Caco-2 (cell line): ENCODE data around the gene SYNPO2. TPM values are rescaled to one million over a fixed set of nuclear protein-coding genes. Genes with fewer than 3 reads are reported as not detected.

ENCODE experiments used
- BruUV-seq: library from RNA; stranded (reverse); fragments of 400-500 nt; replicated peaks from 2 replicates; lab custom pipeline; 2021; lab: Mats Ljungman, UMichigan
- CTCF ChIA-PET: fragments of 300-600 bp; sonication (Branson Sonifier 250); formaldehyde crosslinking; loops from one replicate; lab custom pipeline; 2022; ENCODE audit warnings: antibody characterized with exemption; lab: Charles Lee
- POLR2A ChIA-PET: fragments of 300-600 bp; sonication (Branson Sonifier 250); formaldehyde crosslinking; loops from one replicate; lab custom pipeline; 2022; ENCODE audit warnings: antibody characterized with exemption; lab: Charles Lee
- DNase-seq, 2 experiments: peaks; one replicate each; pipeline versions ENCODE4 v3.0.0 to v3.0.0-alpha.2; 2020 to 2022
- H3K27me3 ChIP-seq: replicated peaks from 2 replicates; pipeline ENCODE4 v1.6.0; 2011; ENCODE audit warnings: low read length; ENCODE audit not compliant: control insufficient read depth, insufficient read depth
- H3K36me3 ChIP-seq: 2 replicates; pipeline ENCODE4 v1.5.1; 2011; ENCODE audit warnings: low read length; ENCODE audit not compliant: control insufficient read depth, insufficient read depth
- H3K4me1 ChIP-seq: fragments of 250-450 bp; sonication (Bioruptor Pico); 2 replicates; pipeline ENCODE4 v1.5.1; 2020; ENCODE audit warnings: mild to moderate bottlenecking
- H3K4me3 ChIP-seq: 2 replicates; pipeline ENCODE4 v1.5.1; 2011; ENCODE audit warnings: low read depth, mild to moderate bottlenecking, control low read depth, low read length
- H3K9me3 ChIP-seq: fragments of 250-450 bp; sonication (Bioruptor Pico); 2 replicates; pipeline ENCODE4 v1.5.1; 2020; ENCODE audit warnings: mild to moderate bottlenecking, moderate library complexity
- H3K27ac Mint-ChIP-seq: one replicate; pipeline ENCODE4 v1.8.0; 2022; ENCODE audit warnings: mixed read lengths; ENCODE audit not compliant: unreplicated experiment
- H3K27me3 Mint-ChIP-seq: one replicate; pipeline ENCODE4 v1.8.0; 2022; ENCODE audit warnings: mixed read lengths; ENCODE audit not compliant: insufficient read depth, unreplicated experiment
- H3K36me3 Mint-ChIP-seq: one replicate; pipeline ENCODE4 v1.8.0; 2022; ENCODE audit warnings: mild to moderate bottlenecking, mixed read lengths; ENCODE audit not compliant: insufficient read depth, unreplicated experiment
- H3K4me1 Mint-ChIP-seq: one replicate; pipeline ENCODE4 v1.8.0; 2022; ENCODE audit warnings: low read depth, mixed read lengths; ENCODE audit not compliant: unreplicated experiment
- H3K4me3 Mint-ChIP-seq: one replicate; pipeline ENCODE4 v1.8.0; 2022; ENCODE audit warnings: mild to moderate bottlenecking, moderate library complexity, mixed read lengths; ENCODE audit not compliant: unreplicated experiment
- H3K9me3 Mint-ChIP-seq: one replicate; pipeline ENCODE4 v1.8.0; 2022; ENCODE audit warnings: mixed read lengths; ENCODE audit not compliant: unreplicated experiment
- CTCF ChIP-seq, 2 experiments: fragments of 200-600 bp in 1 of 2; IDR thresholded peaks; 1 replicate in 1 of 2; 2 replicates in 1 of 2; pipeline versions ENCODE4 v1.5.1 to v1.8.0; 2011 to 2022; ENCODE audit warnings: antibody characterized with exemption in 1 of 2, control low read depth in 1 of 2, inconsistent platforms in 1 of 2, low read depth in 1 of 2, low read length in 1 of 2, mild to moderate bottlenecking in 1 of 2, moderate library complexity in 1 of 2; ENCODE audit not compliant: insufficient read depth in 1 of 2, severe bottlenecking in 1 of 2, unreplicated experiment in 1 of 2
- intact Hi-C: fragments of 100-400 bp; cut with micrococcal nuclease; formaldehyde crosslinking; loops from one replicate; pipeline ENCODE4 v1.10.0; 2022; ENCODE audit not compliant: unreplicated experiment
- total RNA-seq: library from RNA; stranded (reverse); gene quantifications from 2 replicates; pipeline ENCODE4 v1.2.3, GENCODE V29; 2022

SYNPO2 gene
- total RNA-seq, 1 experiment from 2014 or later: 0.16 TPM

- intact Hi-C loops: no loop called here
- no peak overlapping the region for H3K27ac Mint-ChIP-seq
- H3K27me3 Mint-ChIP-seq: peaks cover 16% of the 10 kb centered on the region
- no peak for TF ChIP-seq CTCF (IDR thresholded peaks at IDR 0.05; ENCODE audit: insufficient read depth in 1 of 2, low read depth in 1 of 2, low read length in 1 of 2, severe bottlenecking in 1 of 2, unreplicated experiment in 1 of 2)
- ChIA-PET CTCF (no interaction called here), POLR2A (no interaction called here)
- no peak for DNase-seq
- H3K4me1 ChIP-seq: no peaks in the 10 kb centered on the region
- H3K9me3 ChIP-seq: no peaks in the 10 kb centered on the region
- H3K4me3 Mint-ChIP-seq: no peak overlapping the region
- H3K36me3 Mint-ChIP-seq: no peaks in the 10 kb centered on the region
- H3K4me3 ChIP-seq: no peak overlapping the region
- no peaks in the 10 kb centered on the region for H3K36me3 ChIP-seq
- no peaks in the 10 kb centered on the region for H3K4me1 Mint-ChIP-seq
- no peaks in the 10 kb centered on the region for H3K9me3 Mint-ChIP-seq
- no peaks in the 10 kb centered on the region for H3K27me3 ChIP-seq
- no TSS peak for BruUV-seq
Measured at GRCh38 chr4:118941149-118941548, 52.5 kb downstream of the SYNPO2 start.

- BruUV-seq: no TSS peak
- ChIA-PET CTCF (no interaction called here), POLR2A (no interaction called here)
- no peaks in the 10 kb centered on the region for H3K9me3 ChIP-seq
- no peak for DNase-seq
- no peaks in the 10 kb centered on the region for H3K27me3 ChIP-seq
- intact Hi-C loops: no loop called here
- Mint-ChIP-seq H3K9me3 (no peaks in the 10 kb centered on the region), H3K4me3 (no peak overlapping the region), H3K27ac (no peak overlapping the region), H3K4me1 (no peaks in the 10 kb centered on the region), H3K27me3 (peaks cover 16% of the 10 kb centered on the region), H3K36me3 (no peaks in the 10 kb centered on the region)
- H3K4me1 ChIP-seq: no peaks in the 10 kb centered on the region
- H3K4me3 ChIP-seq: no peak overlapping the region
- TF ChIP-seq CTCF (IDR thresholded peaks at IDR 0.05; ENCODE audit: insufficient read depth in 1 of 2, low read depth in 1 of 2, low read length in 1 of 2, severe bottlenecking in 1 of 2, unreplicated experiment in 1 of 2): no peak
- no peaks in the 10 kb centered on the region for H3K36me3 ChIP-seq
Measured at GRCh38 chr4:118941799-118942198, 53.1 kb downstream of the SYNPO2 start.

- Histone ChIP-seq H3K9me3 (no peaks in the 10 kb centered on the region), H3K27me3 (no peaks in the 10 kb centered on the region), H3K4me1 (no peaks in the 10 kb centered on the region), H3K36me3 (no peaks in the 10 kb centered on the region), H3K4me3 (no peak overlapping the region)
- BruUV-seq: no TSS peak
- Mint-ChIP-seq H3K36me3 (no peaks in the 10 kb centered on the region), H3K4me1 (no peaks in the 10 kb centered on the region), H3K27me3 (peaks cover 14% of the 10 kb centered on the region), H3K9me3 (no peaks in the 10 kb centered on the region), H3K4me3 (no peak overlapping the region), H3K27ac (no peak overlapping the region)
- TF ChIP-seq CTCF (IDR thresholded peaks at IDR 0.05; ENCODE audit: insufficient read depth in 1 of 2, low read depth in 1 of 2, low read length in 1 of 2, severe bottlenecking in 1 of 2, unreplicated experiment in 1 of 2): no peak
- DNase-seq: no peak
- intact Hi-C loops: no loop called here
- POLR2A ChIA-PET: no interaction called here
- CTCF ChIA-PET: no interaction called here
Measured at GRCh38 chr4:118942465-118942864, 53.8 kb downstream of the SYNPO2 start.
